Parathyroid adenoma (tissue), 2 donors: ENCODE data around the gene CHL1.

Source experiments
- H2AFZ ChIP-seq: fragments of 300-600 bp; sonication (generic); one replicate; pipeline ENCODE4 v1.7.0; 2017; ENCODE audit warnings: antibody characterized with exemption, mild to moderate bottlenecking
- H3K27ac ChIP-seq: fragments of 300-600 bp; sonication (generic); one replicate; pipeline ENCODE4 v1.7.0; 2017
- H3K27me3 ChIP-seq: fragments of 300-600 bp; sonication (generic); one replicate; pipeline ENCODE4 v1.7.0; 2017; ENCODE audit warnings: low read length; ENCODE audit not compliant: control insufficient read depth, insufficient read depth
- H3K36me3 ChIP-seq: fragments of 300-600 bp; sonication (generic); one replicate; pipeline ENCODE4 v1.7.0; 2017; ENCODE audit warnings: low read length; ENCODE audit not compliant: control insufficient read depth, insufficient read depth
- H3K4me1 ChIP-seq: fragments of 300-600 bp; sonication (generic); one replicate; pipeline ENCODE4 v1.7.0; 2017; ENCODE audit warnings: control low read depth
- H3K4me2 ChIP-seq: fragments of 300-600 bp; sonication (generic); one replicate; pipeline ENCODE4 v1.7.0; 2017; ENCODE audit warnings: low read length
- H3K4me3 ChIP-seq: fragments of 300-600 bp; sonication (generic); one replicate; pipeline ENCODE4 v1.7.0; 2017; ENCODE audit warnings: low read depth, low read length
- H3K79me2 ChIP-seq: fragments of 300-600 bp; sonication (generic); one replicate; pipeline ENCODE4 v1.7.0; 2017; ENCODE audit warnings: control low read depth
- H3K9ac ChIP-seq: fragments of 300-600 bp; sonication (generic); one replicate; pipeline ENCODE4 v1.7.0; 2017; ENCODE audit warnings: mild to moderate bottlenecking
- H3K9me3 ChIP-seq: fragments of 300-600 bp; sonication (generic); one replicate; pipeline ENCODE4 v1.7.0; 2017; ENCODE audit warnings: low read length; ENCODE audit not compliant: control insufficient read depth
- TF ChIP-seq, protein P1 (sequence below): fragments of 300-600 bp; sonication (generic); IDR thresholded peaks from one replicate; pipeline ENCODE4 v1.7.0; 2017; ENCODE audit warnings: antibody characterized with exemption, mild to moderate bottlenecking
- donor health status: primary hyperparathyroidism.

The CHL1 gene

DNA sequence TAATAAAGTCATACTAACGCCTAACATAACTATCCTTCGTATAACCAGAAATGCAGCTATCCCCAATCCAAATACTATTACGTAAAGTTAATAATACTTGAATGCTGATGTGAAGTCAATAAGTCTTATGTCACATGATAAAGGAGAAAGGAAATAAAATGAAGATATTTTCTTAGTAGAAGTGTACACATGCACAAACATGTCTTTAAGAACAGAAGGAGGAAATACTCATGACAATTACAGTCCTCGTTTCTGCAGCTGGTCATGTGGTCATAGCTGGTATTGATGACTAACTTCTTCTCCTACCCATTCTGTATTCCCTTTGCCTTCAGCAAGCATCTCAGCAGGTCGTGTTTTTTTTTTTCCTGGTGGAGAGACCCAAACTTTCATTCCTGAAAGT lies 244.3 kb downstream of the CHL1 start:
- Histone ChIP-seq H3K4me3 (no peak overlapping the region), H3K27ac (no peak overlapping the region), H2AFZ (no peak overlapping the region), H3K27me3 (no peaks in the 10 kb centered on the region), H3K9ac (no peak overlapping the region), H3K4me2 (no peak overlapping the region), H3K79me2 (no peaks in the 10 kb centered on the region), H3K9me3 (no peaks in the 10 kb centered on the region), H3K36me3 (no peaks in the 10 kb centered on the region), H3K4me1 (no peaks in the 10 kb centered on the region)
- TF ChIP-seq, protein P1, sequence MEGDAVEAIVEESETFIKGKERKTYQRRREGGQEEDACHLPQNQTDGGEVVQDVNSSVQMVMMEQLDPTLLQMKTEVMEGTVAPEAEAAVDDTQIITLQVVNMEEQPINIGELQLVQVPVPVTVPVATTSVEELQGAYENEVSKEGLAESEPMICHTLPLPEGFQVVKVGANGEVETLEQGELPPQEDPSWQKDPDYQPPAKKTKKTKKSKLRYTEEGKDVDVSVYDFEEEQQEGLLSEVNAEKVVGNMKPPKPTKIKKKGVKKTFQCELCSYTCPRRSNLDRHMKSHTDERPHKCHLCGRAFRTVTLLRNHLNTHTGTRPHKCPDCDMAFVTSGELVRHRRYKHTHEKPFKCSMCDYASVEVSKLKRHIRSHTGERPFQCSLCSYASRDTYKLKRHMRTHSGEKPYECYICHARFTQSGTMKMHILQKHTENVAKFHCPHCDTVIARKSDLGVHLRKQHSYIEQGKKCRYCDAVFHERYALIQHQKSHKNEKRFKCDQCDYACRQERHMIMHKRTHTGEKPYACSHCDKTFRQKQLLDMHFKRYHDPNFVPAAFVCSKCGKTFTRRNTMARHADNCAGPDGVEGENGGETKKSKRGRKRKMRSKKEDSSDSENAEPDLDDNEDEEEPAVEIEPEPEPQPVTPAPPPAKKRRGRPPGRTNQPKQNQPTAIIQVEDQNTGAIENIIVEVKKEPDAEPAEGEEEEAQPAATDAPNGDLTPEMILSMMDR = no peak

DNA sequence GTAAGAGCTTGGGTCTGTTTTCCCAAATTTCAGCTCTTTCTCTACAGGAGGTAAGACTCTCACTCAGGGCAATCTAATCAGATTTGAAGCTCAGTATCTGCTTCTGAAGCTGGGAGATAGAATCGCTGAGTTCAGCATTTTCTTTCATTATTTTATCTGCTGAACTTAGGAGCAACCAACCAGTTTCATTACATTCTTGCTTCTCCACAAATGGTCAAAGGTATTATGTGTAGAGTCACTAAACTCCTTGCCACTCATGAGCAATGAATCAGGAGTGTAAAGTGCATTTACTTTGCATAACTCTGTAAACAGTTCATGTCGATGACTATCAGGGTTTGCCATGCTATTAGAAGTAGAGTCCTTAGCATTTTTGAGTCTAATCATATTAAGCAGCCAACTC lies 249.4 kb downstream of the CHL1 start:
- H2AFZ ChIP-seq = no peak overlapping the region
- H3K4me3 ChIP-seq = no peak overlapping the region
- no peak overlapping the region for H3K4me2 ChIP-seq
- H3K27me3 ChIP-seq = no peaks in the 10 kb centered on the region
- H3K4me1 ChIP-seq = no peaks in the 10 kb centered on the region
- no peaks in the 10 kb centered on the region for H3K79me2 ChIP-seq
- H3K36me3 ChIP-seq = no peaks in the 10 kb centered on the region
- H3K9me3 ChIP-seq = no peaks in the 10 kb centered on the region
- H3K27ac ChIP-seq = no peak overlapping the region
- no peak overlapping the region for H3K9ac ChIP-seq
- TF ChIP-seq, protein P1 = no peak

DNA sequence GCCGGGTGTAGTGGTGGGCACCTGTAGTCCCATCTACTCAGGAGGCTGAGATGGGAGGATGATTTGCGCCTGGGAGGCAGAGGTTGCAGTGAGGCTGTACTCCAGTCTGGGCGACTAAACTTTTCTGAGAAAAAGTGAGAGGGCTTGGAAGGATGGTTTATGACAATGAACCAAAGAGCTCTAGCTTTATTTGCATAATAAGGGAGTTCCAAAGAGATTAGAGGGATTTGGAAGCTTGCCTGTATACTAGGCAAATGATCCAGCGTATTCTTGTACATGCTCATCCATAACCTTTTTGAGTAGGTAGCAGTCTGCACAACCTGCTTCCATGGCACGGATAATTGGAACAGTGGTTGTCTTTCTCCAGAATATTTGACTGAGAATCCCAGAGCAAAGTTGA lies 251.1 kb downstream of the CHL1 start:
- Histone ChIP-seq H3K79me2 (no peaks in the 10 kb centered on the region), H3K27ac (no peak overlapping the region), H3K9me3 (no peaks in the 10 kb centered on the region)

DNA sequence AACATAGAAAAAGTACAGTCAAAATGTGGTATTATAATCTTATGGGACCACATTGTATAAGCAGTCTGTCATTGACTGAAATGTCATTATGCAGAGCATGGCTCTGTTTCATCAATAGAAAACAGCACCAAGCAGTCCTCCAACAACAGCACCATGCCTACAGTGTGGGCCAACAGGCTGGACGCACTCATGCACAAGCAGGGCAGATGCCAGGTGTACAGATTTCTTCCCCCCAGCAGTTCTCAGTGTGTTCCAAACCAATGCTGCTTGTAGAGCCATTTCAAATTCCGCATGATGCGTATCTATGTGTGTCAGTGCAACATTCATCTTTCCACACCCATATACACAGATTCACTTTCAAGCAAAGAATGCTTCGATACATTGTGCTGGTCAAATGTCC lies 253.1 kb downstream of the CHL1 start:
- Histone ChIP-seq H3K4me1 (no peaks in the 10 kb centered on the region), H3K27ac (no peak overlapping the region), H3K9me3 (no peaks in the 10 kb centered on the region), H3K36me3 (no peaks in the 10 kb centered on the region), H3K4me3 (no peak overlapping the region), H3K79me2 (no peaks in the 10 kb centered on the region), H2AFZ (no peak overlapping the region), H3K27me3 (no peaks in the 10 kb centered on the region), H3K4me2 (no peak overlapping the region), H3K9ac (no peak overlapping the region)
- TF ChIP-seq, protein P1 = no peak

More for the DNA sequence above, 251.1 kb downstream of the CHL1 start:
- Histone ChIP-seq H2AFZ (no peak overlapping the region), H3K9ac (no peak overlapping the region), H3K36me3 (no peaks in the 10 kb centered on the region), H3K4me2 (no peak overlapping the region), H3K4me3 (no peak overlapping the region), H3K4me1 (no peaks in the 10 kb centered on the region), H3K27me3 (no peaks in the 10 kb centered on the region)
- TF ChIP-seq, protein P1 = no peak

DNA sequence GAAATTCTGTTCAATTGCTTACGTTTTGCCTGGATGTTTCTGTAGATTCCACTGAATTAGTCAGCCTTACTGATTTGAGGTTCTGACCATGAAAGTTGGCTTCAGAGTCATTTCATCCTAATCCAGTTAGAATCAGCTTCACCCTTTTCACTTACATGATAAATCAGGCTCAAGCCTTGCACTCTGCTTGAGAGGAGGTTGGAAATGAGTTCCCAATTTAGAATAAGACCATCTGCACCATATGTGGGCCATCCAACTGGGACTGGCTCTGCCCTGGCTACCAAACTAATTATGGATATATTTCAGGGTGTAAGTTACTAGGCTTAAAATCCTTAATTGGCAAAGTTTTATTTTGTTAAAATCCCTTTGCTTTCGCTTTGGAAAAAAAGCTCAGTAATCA lies 255.7 kb downstream of the CHL1 start:
- no peak overlapping the region for H2AFZ ChIP-seq
- H3K27me3 ChIP-seq = no peaks in the 10 kb centered on the region
- TF ChIP-seq, protein P1 = no peak
- H3K27ac ChIP-seq = no peak overlapping the region
- H3K79me2 ChIP-seq = no peaks in the 10 kb centered on the region
- H3K4me1 ChIP-seq = no peaks in the 10 kb centered on the region
- H3K36me3 ChIP-seq = no peaks in the 10 kb centered on the region
- no peaks in the 10 kb centered on the region for H3K9me3 ChIP-seq
- no peak overlapping the region for H3K4me3 ChIP-seq
- no peak overlapping the region for H3K9ac ChIP-seq
- H3K4me2 ChIP-seq = no peak overlapping the region
